KBM-7 (cell line): ENCODE results near the gene NOXRED1.
"Not testable (repeated sequence)": the region's sequence is repeated elsewhere in the genome, so short reads cannot be mapped to it uniquely, and the experiment has no call there.

Source experiments
- DNase-seq: peaks from one replicate; pipeline ENCODE4 v3.0.0-alpha.2; 2015
- in situ Hi-C: fragments of 300-500 bp; cut with MboI; formaldehyde crosslinking; loops from 2 replicates; pipeline ENCODE4 v1.14.3; 2020; ENCODE audit warnings: low sequenced_read_pairs, low pct_unique_long_range_greater_than_20kb, mixed read lengths

The NOXRED1 gene

GRCh38 chr14:77416098-77416497 is 7.2 kb downstream of the NOXRED1 start:
- DNase-seq, in situ Hi-C loops: not testable (repeated sequence)

- in situ Hi-C loops, DNase-seq: not testable (repeated sequence)
Measured at GRCh38 chr14:77415403-77416030, 7.8 kb downstream of the NOXRED1 start.

GRCh38 chr14:77409131-77409533 is 14.2 kb downstream of the NOXRED1 start:
- DNase-seq: peak; percentile 57
- in situ Hi-C loops: no loop called here

GRCh38 chr14:77407158-77407557 is 16.2 kb downstream of the NOXRED1 start:
- peak; percentile 88 for DNase-seq
- in situ Hi-C loops: no loop called here

- in situ Hi-C loops: no loop called here
- DNase-seq: peak; percentile 84
Measured at GRCh38 chr14:77406718-77407117, 16.6 kb downstream of the NOXRED1 start.

GRCh38 chr14:77406086-77406485 is 17.2 kb downstream of the NOXRED1 start:
- in situ Hi-C loops: no loop called here
- peak; percentile 12 for DNase-seq

GRCh38 chr14:77403768-77404167 is 19.6 kb downstream of the NOXRED1 start:
- no peak for DNase-seq
- in situ Hi-C loops: no loop called here

GRCh38 chr14:77400216-77400615 is 23.1 kb downstream of the NOXRED1 start:
- in situ Hi-C loops: no loop called here
- no peak for DNase-seq

- in situ Hi-C loops: no loop called here
- DNase-seq: no peak
Measured at GRCh38 chr14:77390188-77390587, 33.1 kb downstream of the NOXRED1 start.

GRCh38 chr14:77378701-77379100 is 44.6 kb downstream of the NOXRED1 start:
- in situ Hi-C loops: no loop called here
- no peak for DNase-seq

GRCh38 chr14:77377502-77377844 is 45.9 kb downstream of the NOXRED1 start:
- no peak for DNase-seq
- in situ Hi-C loops: no loop called here

GRCh38 chr14:77376771-77377501 is 46.4 kb downstream of the NOXRED1 start, which contains the start of the genes SAMD15 and TMED8:
TSS of gene SAMD15 (plus strand) at chr14:77377379. CDS start at chr14:77377419, 40 bp downstream.
TSS of gene TMED8 (minus strand) at chr14:77377094. CDS start at chr14:77377053, 41 bp downstream.
- in situ Hi-C loops: no loop called here
- peak; percentile 89 for DNase-seq

GRCh38 chr14:77375973-77376770 is 47.2 kb downstream of the NOXRED1 start:
- in situ Hi-C loops: no loop called here
- DNase-seq: peak; percentile 24

GRCh38 chr14:77375164-77375950 is 48.0 kb downstream of the NOXRED1 start:
- in situ Hi-C loops: no loop called here
- DNase-seq: peak; percentile 58

- in situ Hi-C loops: no loop called here
- peak; percentile 64 for DNase-seq
Measured at GRCh38 chr14:77372304-77372841, 51.0 kb downstream of the NOXRED1 start.

- peak; percentile 35 for DNase-seq
- in situ Hi-C loops: no loop called here
Measured at GRCh38 chr14:77369285-77369684, 54.0 kb downstream of the NOXRED1 start.

GRCh38 chr14:77364146-77364545 is 59.2 kb downstream of the NOXRED1 start:
- no peak for DNase-seq
- in situ Hi-C loops: no loop called here

GRCh38 chr14:77359626-77360025 is 63.7 kb downstream of the NOXRED1 start:
- DNase-seq: no peak
- in situ Hi-C loops: no loop called here

GRCh38 chr14:77356899-77357298 is 66.4 kb downstream of the NOXRED1 start:
- DNase-seq: no peak
- in situ Hi-C loops: no loop called here
